ENCODE measurements around the gene ALDH4A1. TPM values are rescaled to one million over a fixed set of nuclear protein-coding genes. Genes with fewer than 3 reads are reported as not detected.

Gene ALDH4A1
- total RNA-seq, 1 donor from 2014 or later = 35.9 TPM

DNA sequence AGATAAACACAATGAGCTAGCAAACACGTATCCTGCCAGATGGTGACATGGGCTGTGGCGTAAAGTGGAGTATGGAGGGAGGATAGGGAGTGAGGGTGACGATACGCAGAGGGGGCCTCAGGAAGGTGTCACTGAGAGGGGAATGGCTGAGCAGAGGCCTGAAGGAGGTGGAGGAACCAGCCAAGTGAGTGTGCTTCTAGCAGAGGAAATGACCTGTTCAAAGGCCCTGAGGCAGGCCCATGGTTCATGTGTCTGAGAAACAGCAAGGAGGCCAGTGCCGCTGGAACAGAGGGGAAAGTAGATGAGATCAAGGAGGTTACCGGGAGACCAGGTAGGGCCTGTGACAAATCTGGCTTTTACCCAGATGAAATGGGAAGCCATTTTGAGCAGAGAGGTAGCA, 78.9 kb downstream of the ALDH4A1 start:
- H3K27ac ChIP-seq (replicated peaks) = no peak overlapping the region
- H3K27me3 ChIP-seq (ENCODE audit: low read depth) = peaks cover 77% of the 10 kb centered on the region
- intact Hi-C loops (cut with micrococcal nuclease) = loop anchor here (5.0 kb wide), 1 partner anchor 226 kb away; no protein-coding TSS in a partner anchor
- TF ChIP-seq, protein P1, sequence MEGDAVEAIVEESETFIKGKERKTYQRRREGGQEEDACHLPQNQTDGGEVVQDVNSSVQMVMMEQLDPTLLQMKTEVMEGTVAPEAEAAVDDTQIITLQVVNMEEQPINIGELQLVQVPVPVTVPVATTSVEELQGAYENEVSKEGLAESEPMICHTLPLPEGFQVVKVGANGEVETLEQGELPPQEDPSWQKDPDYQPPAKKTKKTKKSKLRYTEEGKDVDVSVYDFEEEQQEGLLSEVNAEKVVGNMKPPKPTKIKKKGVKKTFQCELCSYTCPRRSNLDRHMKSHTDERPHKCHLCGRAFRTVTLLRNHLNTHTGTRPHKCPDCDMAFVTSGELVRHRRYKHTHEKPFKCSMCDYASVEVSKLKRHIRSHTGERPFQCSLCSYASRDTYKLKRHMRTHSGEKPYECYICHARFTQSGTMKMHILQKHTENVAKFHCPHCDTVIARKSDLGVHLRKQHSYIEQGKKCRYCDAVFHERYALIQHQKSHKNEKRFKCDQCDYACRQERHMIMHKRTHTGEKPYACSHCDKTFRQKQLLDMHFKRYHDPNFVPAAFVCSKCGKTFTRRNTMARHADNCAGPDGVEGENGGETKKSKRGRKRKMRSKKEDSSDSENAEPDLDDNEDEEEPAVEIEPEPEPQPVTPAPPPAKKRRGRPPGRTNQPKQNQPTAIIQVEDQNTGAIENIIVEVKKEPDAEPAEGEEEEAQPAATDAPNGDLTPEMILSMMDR (IDR thresholded peaks at IDR 0.05; ENCODE audit: borderline replicate concordance) = no peak
- no peaks in the 10 kb centered on the region for H3K36me3 ChIP-seq
- H3K4me1 ChIP-seq = no peaks in the 10 kb centered on the region
- DNase-seq = no peak
- no peak overlapping the region for H3K4me3 ChIP-seq
- H3K9me3 ChIP-seq (replicated peaks) = peaks cover 7% of the 10 kb centered on the region

Small RNA genes lying within 50 kb of the gene (microRNA-seq; reads per million reads assigned to microRNA genes)
- gene MIR1290 (not detected), gene MIR4695 (not detected)

Other genes starting within 250 kb of the ALDH4A1 start
- not detected for gene TAS1R2, start 42.9 kb downstream of the ALDH4A1 start, total RNA-seq
- 3.3 TPM for gene IFFO2, start 54.1 kb upstream of the ALDH4A1 start, total RNA-seq